GM23248 (cell line): ENCODE results near the gene SPRED1. TPM values are rescaled to one million over a fixed set of nuclear protein-coding genes. Genes with fewer than 3 reads are reported as not detected.

Experiments
- DNase-seq: peaks from one replicate; pipeline ENCODE4 v3.0.0-alpha.2; 2015
- H2AFZ ChIP-seq: fragments of 200-600 bp; sonication (generic); 2 replicates; pipeline ENCODE4 v1.6.1; 2016; ENCODE audit warnings: antibody characterized with exemption
- H3F3A ChIP-seq: fragments of 200-600 bp; sonication (generic); 2 replicates; pipeline ENCODE4 v1.6.1; 2016; ENCODE audit warnings: mild to moderate bottlenecking, antibody characterized with exemption, mixed run types; ENCODE audit not compliant: insufficient read depth
- H3K27ac ChIP-seq: fragments of 200-600 bp; sonication (generic); 2 replicates; pipeline ENCODE4 v1.5.1; 2016; ENCODE audit warnings: mild to moderate bottlenecking
- H3K27me3 ChIP-seq: fragments of 200-600 bp; sonication (generic); replicated peaks from 2 replicates; pipeline ENCODE4 v1.6.1; 2016; ENCODE audit warnings: mild to moderate bottlenecking; ENCODE audit not compliant: insufficient read depth
- H3K36me3 ChIP-seq: fragments of 200-600 bp; sonication (generic); 2 replicates; pipeline ENCODE4 v1.6.1; 2016; ENCODE audit warnings: low read depth, mild to moderate bottlenecking
- H3K4me1 ChIP-seq: fragments of 200-600 bp; sonication (generic); 2 replicates; pipeline ENCODE4 v1.6.1; 2016; ENCODE audit warnings: mild to moderate bottlenecking; ENCODE audit not compliant: insufficient read depth
- H3K4me2 ChIP-seq: fragments of 200-600 bp; sonication (generic); one replicate; pipeline ENCODE4 v1.6.1; 2016; ENCODE audit warnings: mild to moderate bottlenecking; ENCODE audit not compliant: unreplicated experiment
- H3K4me3 ChIP-seq: fragments of 200-600 bp; sonication (generic); 2 replicates; pipeline ENCODE4 v1.5.1; 2016; ENCODE audit warnings: mild to moderate bottlenecking
- H3K79me2 ChIP-seq: fragments of 200-600 bp; sonication (generic); 2 replicates; pipeline ENCODE4 v1.6.1; 2016; ENCODE audit warnings: mild to moderate bottlenecking; ENCODE audit not compliant: insufficient read depth
- H3K9ac ChIP-seq: fragments of 200-600 bp; sonication (generic); 2 replicates; pipeline ENCODE4 v1.6.1; 2016; ENCODE audit warnings: mild to moderate bottlenecking
- H3K9me2 ChIP-seq: fragments of 200-600 bp; sonication (generic); 2 replicates; pipeline ENCODE4 v1.6.1; 2016; ENCODE audit warnings: mixed run types, mild to moderate bottlenecking, moderate library complexity; ENCODE audit not compliant: insufficient read depth
- H3K9me3 ChIP-seq: fragments of 200-600 bp; sonication (generic); one replicate; pipeline ENCODE4 v1.6.1; 2017; ENCODE audit warnings: low read depth
- H4K20me1 ChIP-seq: fragments of 200-600 bp; sonication (generic); 2 replicates; pipeline ENCODE4 v1.6.0; 2016; ENCODE audit not compliant: insufficient read depth
- EZH2 ChIP-seq: fragments of 200-600 bp; sonication (generic); IDR thresholded peaks from 2 replicates; pipeline ENCODE4 v1.6.1; 2018; ENCODE audit warnings: antibody characterized with exemption, mild to moderate bottlenecking; ENCODE audit not compliant: insufficient read depth, poor library complexity, severe bottlenecking
- EZH2phosphoT487 ChIP-seq: fragments of 200-600 bp; sonication (generic); IDR thresholded peaks from 2 replicates; pipeline ENCODE4 v1.6.1; 2018; ENCODE audit warnings: antibody characterized with exemption, moderate library complexity, mild to moderate bottlenecking, low read depth; ENCODE audit not compliant: insufficient read depth
- WGBS, 2 experiments: methylation state at CpG; one replicate each; pipeline ENCODE4 v1.1.6; 2015 to 2017; ENCODE audit warnings: low lambda C conversion rate in 2 of 2, low coverage in 1 of 2; ENCODE audit errors: missing lambda C conversion rate in 2 of 2; 5-methylcytosine and 5-hydroxymethylcytosine counted together
- in situ Hi-C: fragments of 300-500 bp; cut with MboI; formaldehyde crosslinking; loops from 2 replicates; pipeline ENCODE4 v1.15.0; 2020
- polyA plus RNA-seq: library from polyadenylated mRNA; unstranded; fragments of >200 nt; fragmentation: Nextera tagmentation; extraction: Ambion mirVana; gene quantifications from 2 replicates; pipeline ENCODE4 v1.2.1, GENCODE V29; 2016
- total RNA-seq: library from RNA; depleted of rRNA; stranded (reverse); fragments of >200 nt; shearing (Covaris generic); gene quantifications from 2 replicates; pipeline ENCODE4 v1.2.3, GENCODE V29; 2014

The SPRED1 gene
- total and polyA plus RNA-seq, 2 experiments from 2014 or later: 11.6 to 34.0 TPM

DNA sequence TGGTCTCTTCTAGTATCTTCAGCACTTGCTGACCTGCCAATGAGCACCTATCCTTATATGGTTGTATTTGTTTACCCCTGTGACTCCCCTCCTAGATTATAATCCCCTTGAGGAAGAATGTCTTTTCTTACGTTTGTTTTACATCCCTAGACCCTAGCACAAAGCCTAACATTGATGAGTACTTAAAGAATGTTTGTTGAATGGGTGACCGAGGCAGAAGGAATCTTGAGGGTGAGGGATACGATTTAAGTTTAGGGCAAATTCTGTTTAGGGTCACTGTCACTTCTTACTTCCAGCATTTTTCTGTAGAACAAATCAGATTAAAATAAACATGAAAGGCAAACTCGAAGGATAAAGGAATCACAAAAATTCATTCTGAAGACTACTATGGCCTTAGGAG, 120.4 kb downstream of the SPRED1 start:
- H3K27ac ChIP-seq: no peak overlapping the region
- no peak overlapping the region for H3K9ac ChIP-seq
- no peak overlapping the region for H3K4me3 ChIP-seq
- WGBS, 2 experiments: 87 to 90% methylated on average over 4 of the region's 4 CpGs
- no peaks in the 10 kb centered on the region; the same call in 1 of the 2 replicates for H3K4me1 ChIP-seq
- H3K27me3 ChIP-seq: no peaks in the 10 kb centered on the region
- H3K4me2 ChIP-seq: no peak overlapping the region
- no peak for DNase-seq
- H4K20me1 ChIP-seq: no peaks in the 10 kb centered on the region
- no peaks in the 10 kb centered on the region for H3K36me3 ChIP-seq
- no peak overlapping the region for H2AFZ ChIP-seq
- no peaks in the 10 kb centered on the region for H3K79me2 ChIP-seq
- no peak for TF ChIP-seq EZH2
- no peak for TF ChIP-seq EZH2phosphoT487
- H3K9me3 ChIP-seq: no peaks in the 10 kb centered on the region
- in situ Hi-C loops: no loop called here
- H3K9me2 ChIP-seq: no peaks in the 10 kb centered on the region
- no peaks in the 10 kb centered on the region for H3F3A ChIP-seq

- H2AFZ ChIP-seq: no peak overlapping the region
- no peaks in the 10 kb centered on the region for H3K36me3 ChIP-seq
- H3K79me2 ChIP-seq: no peaks in the 10 kb centered on the region
- no peaks in the 10 kb centered on the region for H3F3A ChIP-seq
- no peak for DNase-seq
- no peak overlapping the region for H3K4me3 ChIP-seq
- no peaks in the 10 kb centered on the region for H3K9me3 ChIP-seq
- TF ChIP-seq EZH2phosphoT487 (no peak), EZH2 (no peak)
- no peak overlapping the region for H3K4me2 ChIP-seq
- H3K9ac ChIP-seq: no peak overlapping the region
- H3K27ac ChIP-seq: no peak overlapping the region
- H3K27me3 ChIP-seq: no peaks in the 10 kb centered on the region
- H4K20me1 ChIP-seq: no peaks in the 10 kb centered on the region
- H3K9me2 ChIP-seq: no peaks in the 10 kb centered on the region
- no peaks in the 10 kb centered on the region; the same call in 1 of the 2 replicates for H3K4me1 ChIP-seq
- in situ Hi-C loops: no loop called here
These were observed 121.4 kb downstream of the SPRED1 start for GRCh38 chr15:38374029-38374428.

- Histone ChIP-seq H3K27me3 (no peaks in the 10 kb centered on the region), H3K9me3 (no peaks in the 10 kb centered on the region), H3K4me1 (no peaks in the 10 kb centered on the region; the same call in 1 of the 2 replicates), H4K20me1 (no peaks in the 10 kb centered on the region), H3K9me2 (no peaks in the 10 kb centered on the region), H3K4me2 (no peak overlapping the region), H3F3A (no peaks in the 10 kb centered on the region), H2AFZ (no peak overlapping the region), H3K4me3 (no peak overlapping the region), H3K27ac (no peak overlapping the region), H3K9ac (no peak overlapping the region), H3K79me2 (no peaks in the 10 kb centered on the region), H3K36me3 (no peaks in the 10 kb centered on the region)
- peak; percentile 21 for DNase-seq
- 69 to 77% methylated on average over 4 of the region's 4 CpGs for WGBS, 2 experiments
- TF ChIP-seq EZH2 (no peak), EZH2phosphoT487 (no peak)
- in situ Hi-C loops: no loop called here
These were observed 121.9 kb downstream of the SPRED1 start for GRCh38 chr15:38374556-38374955.

DNA sequence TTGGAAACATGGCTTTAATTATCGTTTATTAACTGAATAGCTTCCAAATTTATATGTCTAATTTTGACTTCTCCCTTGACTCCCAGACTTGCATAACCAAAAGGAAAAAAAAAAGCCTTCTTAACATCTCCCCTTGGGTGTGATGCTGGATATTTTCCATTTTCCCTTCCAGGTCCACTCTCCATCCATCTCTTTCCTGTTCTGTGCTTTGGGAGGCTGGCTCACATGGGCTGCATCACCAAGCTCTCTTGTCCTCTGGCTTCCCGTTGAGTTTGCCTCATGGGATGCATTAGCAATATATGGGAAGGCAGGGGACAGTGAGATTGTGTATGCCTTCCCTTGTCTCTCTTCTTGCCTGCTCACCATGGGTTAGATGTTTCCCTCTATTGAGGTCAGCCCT, 123.4 kb downstream of the SPRED1 start:
- WGBS, 2 experiments: 31 to 38% methylated on average over 2 of the region's 2 CpGs
- Histone ChIP-seq H3F3A (no peaks in the 10 kb centered on the region), H3K4me1 (no peaks in the 10 kb centered on the region; the same call in 1 of the 2 replicates), H3K27ac (no peak overlapping the region), H4K20me1 (no peaks in the 10 kb centered on the region), H3K27me3 (no peaks in the 10 kb centered on the region), H3K36me3 (no peaks in the 10 kb centered on the region), H3K79me2 (no peaks in the 10 kb centered on the region), H3K9me2 (no peaks in the 10 kb centered on the region), H3K4me2 (no peak overlapping the region), H3K9me3 (no peaks in the 10 kb centered on the region), H3K4me3 (no peak overlapping the region), H2AFZ (no peak overlapping the region), H3K9ac (no peak overlapping the region)
- in situ Hi-C loops: no loop called here
- DNase-seq: no peak
- TF ChIP-seq EZH2phosphoT487 (no peak), EZH2 (no peak)

- no peak overlapping the region for H3K9ac ChIP-seq
- WGBS, 2 experiments: 58 to 68% methylated on average over 1 of the region's 1 CpG
- no peaks in the 10 kb centered on the region for H4K20me1 ChIP-seq
- no peak for TF ChIP-seq EZH2phosphoT487
- no peak for TF ChIP-seq EZH2
- H3K9me3 ChIP-seq: no peaks in the 10 kb centered on the region
- DNase-seq: no peak
- no peaks in the 10 kb centered on the region for H3F3A ChIP-seq
- no peak overlapping the region for H3K27ac ChIP-seq
- H3K4me3 ChIP-seq: no peak overlapping the region
- H2AFZ ChIP-seq: no peak overlapping the region; the same call in 1 of the 2 replicates
- no peaks in the 10 kb centered on the region for H3K79me2 ChIP-seq
- H3K4me1 ChIP-seq: no peaks in the 10 kb centered on the region; the same call in 1 of the 2 replicates
- no peaks in the 10 kb centered on the region for H3K36me3 ChIP-seq
- in situ Hi-C loops: no loop called here
- no peak overlapping the region for H3K4me2 ChIP-seq
- no peaks in the 10 kb centered on the region for H3K27me3 ChIP-seq
- H3K9me2 ChIP-seq: no peaks in the 10 kb centered on the region
These were observed 125.0 kb downstream of the SPRED1 start for GRCh38 chr15:38377636-38378035.
